ENCODE data around the gene MT1G. TPM values are rescaled to one million over a fixed set of nuclear protein-coding genes. Genes with fewer than 3 reads are reported as not detected.

MT1G gene
- total and polyA plus RNA-seq, 2 experiments from 2014 or later = 184 to 1,014 TPM

- Mint-ChIP-seq H3K9me3 (no peaks in the 10 kb centered on the region), H3K36me3 (ENCODE audit: low read depth) (no peaks in the 10 kb centered on the region), H3K27ac (no peak overlapping the region), H3K4me1 (peaks cover 6% of the 10 kb centered on the region; the same call in 2 of the 3 replicates), H3K27me3 (ENCODE audit: insufficient read depth, low read depth, poor library complexity) (peaks cover 50% of the 10 kb centered on the region), H3K4me3 (no peak overlapping the region)
- Histone ChIP-seq H3K4me2 (no peak overlapping the region), H2AFZ (no peak overlapping the region), H3K4me3 (no peak overlapping the region), H3K27me3 (ENCODE audit: insufficient read depth) (peaks cover 55% of the 10 kb centered on the region), H4K20me1 (replicated peaks; ENCODE audit: insufficient read depth) (no peaks in the 10 kb centered on the region), H3K79me2 (replicated peaks; ENCODE audit: insufficient read depth) (no peaks in the 10 kb centered on the region), H3K27ac (ENCODE audit: low read depth) (no peak overlapping the region), H3K4me1 (ENCODE audit: insufficient read depth) (no peaks in the 10 kb centered on the region; the same call in none of the 2 replicates), H3K9me2 (ENCODE audit: insufficient read depth) (no peaks in the 10 kb centered on the region), H3K36me3 (ENCODE audit: insufficient read depth) (no peaks in the 10 kb centered on the region; the same call in 1 of the 2 replicates), H3F3A (replicated peaks; ENCODE audit: low read depth) (no peaks in the 10 kb centered on the region)
- ATAC-seq (no peak), DNase-seq (ENCODE audit: low spot score) (no peak)
- TF ChIP-seq EZH2 (IDR thresholded peaks at IDR 0.05; ENCODE audit: low read depth, unreplicated experiment) = no peak
- no peak for TF ChIP-seq EZH2phosphoT487 (IDR thresholded peaks at IDR 0.05; ENCODE audit: unreplicated experiment)
- no peak for TF ChIP-seq ETS1 (IDR thresholded peaks at IDR 0.05)
- TF ChIP-seq STAT1 (IDR thresholded peaks at IDR 0.05; ENCODE audit: unreplicated experiment) = no peak
- no peak for TF ChIP-seq NANOG (IDR thresholded peaks at IDR 0.05; ENCODE audit: borderline replicate concordance)
- TF ChIP-seq CTCF (conservative IDR thresholded peaks at IDR 0.05; ENCODE audit: low read depth in 2 of 2) = no peak
- no peak for TF ChIP-seq POLR2AphosphoS5 (IDR thresholded peaks at IDR 0.05; ENCODE audit: low read depth)
- no peak for TF ChIP-seq REST (IDR thresholded peaks at IDR 0.05; ENCODE audit: unreplicated experiment)
- TF ChIP-seq ZNF114 (CRISPR knock-in tag; IDR thresholded peaks at IDR 0.05) = no peak
- TF ChIP-seq ZNF331 (CRISPR knock-in tag; IDR thresholded peaks at IDR 0.05; ENCODE audit: low read depth) = no peak
Measured at GRCh38 chr16:56652600-56652999, 15.3 kb downstream of the MT1G start.

Data from GM23338 (cell line).